Measurements from ENCODE around the gene OR52N5. TPM values are rescaled to one million over a fixed set of nuclear protein-coding genes. Genes with fewer than 3 reads are reported as not detected.

OR52N5 gene
- total RNA-seq, 2 experiments from 2014 or later = not detected

- H3K27me3 Mint-ChIP-seq = no peaks in the 10 kb centered on the region
- H3K36me3 Mint-ChIP-seq = peaks cover 2% of the 10 kb centered on the region
- no peak for DNase-seq
- no peak overlapping the region for H3K27ac Mint-ChIP-seq
- H3K4me3 Mint-ChIP-seq = no peak overlapping the region
- H3K9me3 Mint-ChIP-seq = peaks cover 2% of the 10 kb centered on the region
- POLR2A ChIA-PET = no interaction called here
- no peak for ATAC-seq (ENCODE audit: low read depth)
- no peaks in the 10 kb centered on the region for H3K4me1 Mint-ChIP-seq
Measured at GRCh38 chr11:5749836-5750235, 33.3 kb downstream of the OR52N5 start.

- ATAC-seq (ENCODE audit: low read depth) = no peak
- no peak for DNase-seq
- POLR2A ChIA-PET = interaction anchor here (0.7 kb wide), 1 partner anchor 33 kb away, joined by 6 read pairs; no protein-coding TSS in a partner anchor
Measured at GRCh38 chr11:5746614-5747013, 36.5 kb downstream of the OR52N5 start.

GRCh38 chr11:5738431-5738830 is 44.7 kb downstream of the OR52N5 start:
- H3K4me1 Mint-ChIP-seq = no peaks in the 10 kb centered on the region
- no peaks in the 10 kb centered on the region for H3K27me3 Mint-ChIP-seq
- ATAC-seq (ENCODE audit: low read depth) (no peak), DNase-seq (no peak)
- peaks cover 9% of the 10 kb centered on the region for H3K36me3 Mint-ChIP-seq
- peaks cover 6% of the 10 kb centered on the region for H3K9me3 Mint-ChIP-seq
- H3K4me3 Mint-ChIP-seq = no peak overlapping the region
- H3K27ac Mint-ChIP-seq = no peak overlapping the region
- POLR2A ChIA-PET = no interaction called here

More at GRCh38 chr11:5746614-5747013, 36.5 kb downstream of the OR52N5 start:
- Mint-ChIP-seq H3K4me3 (no peak overlapping the region), H3K27ac (no peak overlapping the region), H3K27me3 (peaks cover 2% of the 10 kb centered on the region), H3K36me3 (peaks cover 2% of the 10 kb centered on the region), H3K9me3 (peaks cover 8% of the 10 kb centered on the region), H3K4me1 (no peaks in the 10 kb centered on the region)

- Mint-ChIP-seq H3K27ac (no peak overlapping the region), H3K9me3 (peaks cover 6% of the 10 kb centered on the region), H3K4me3 (no peak overlapping the region), H3K4me1 (no peaks in the 10 kb centered on the region), H3K27me3 (no peaks in the 10 kb centered on the region), H3K36me3 (peaks cover 9% of the 10 kb centered on the region)
- POLR2A ChIA-PET = no interaction called here
- ATAC-seq (ENCODE audit: low read depth) = no peak
- DNase-seq = no peak
Measured at GRCh38 chr11:5737670-5738392, 45.3 kb downstream of the OR52N5 start.

GRCh38 chr11:5737091-5737490 is 46.1 kb downstream of the OR52N5 start:
- H3K4me3 Mint-ChIP-seq = no peak overlapping the region
- no peaks in the 10 kb centered on the region for H3K4me1 Mint-ChIP-seq

GRCh38 chr11:5736396-5736795 is 46.8 kb downstream of the OR52N5 start, which contains the start of gene OR56B1:
Gene OR56B1 (plus strand): TSS chr11:5736448. CDS start chr11:5736517, 69 bp downstream.
- Mint-ChIP-seq H3K36me3 (peaks cover 11% of the 10 kb centered on the region), H3K27ac (no peak within 1 kb of the TSS), H3K27me3 (no peaks in the 10 kb centered on the region), H3K9me3 (no peaks in the 10 kb centered on the region), H3K4me1 (no peaks in the 10 kb centered on the region), H3K4me3 (no peak within 1 kb of the TSS)
- ATAC-seq (ENCODE audit: low read depth) (no peak), DNase-seq (no peak)
- POLR2A ChIA-PET = no interaction called here

More at GRCh38 chr11:5737091-5737490, 46.1 kb downstream of the OR52N5 start:
- Mint-ChIP-seq H3K27me3 (no peaks in the 10 kb centered on the region), H3K9me3 (peaks cover 2% of the 10 kb centered on the region), H3K27ac (no peak overlapping the region), H3K36me3 (peaks cover 9% of the 10 kb centered on the region)
- DNase-seq = no peak
- no peak for ATAC-seq (ENCODE audit: low read depth)
- POLR2A ChIA-PET = no interaction called here

- Mint-ChIP-seq H3K4me3 (no peak overlapping the region), H3K4me1 (no peaks in the 10 kb centered on the region), H3K36me3 (peaks cover 7% of the 10 kb centered on the region), H3K27ac (no peak overlapping the region), H3K27me3 (no peaks in the 10 kb centered on the region), H3K9me3 (no peaks in the 10 kb centered on the region)
- DNase-seq (no peak), ATAC-seq (ENCODE audit: low read depth) (no peak)
- POLR2A ChIA-PET = no interaction called here
Measured at GRCh38 chr11:5727691-5728090, 55.5 kb downstream of the OR52N5 start.

GRCh38 chr11:5726351-5726750 is 56.8 kb downstream of the OR52N5 start:
- ATAC-seq (ENCODE audit: low read depth) = no peak
- H3K27ac Mint-ChIP-seq = no peak overlapping the region
- POLR2A ChIA-PET = no interaction called here
- H3K4me3 Mint-ChIP-seq = no peak overlapping the region
- peaks cover 5% of the 10 kb centered on the region for H3K36me3 Mint-ChIP-seq
- H3K27me3 Mint-ChIP-seq = no peaks in the 10 kb centered on the region
- no peak for DNase-seq
- no peaks in the 10 kb centered on the region for H3K4me1 Mint-ChIP-seq
- no peaks in the 10 kb centered on the region for H3K9me3 Mint-ChIP-seq

Other genes with a start within 250 kb of the OR52N5 start
- gene OR52H1, start 234.8 kb downstream of the OR52N5 start, total RNA-seq = not detected
- gene OR52B6, start 202.5 kb downstream of the OR52N5 start, total RNA-seq = not detected
- 1 to 10 TPM; 1.5 to 2.7 TPM for gene TRIM6, start 186.7 kb downstream of the OR52N5 start, total RNA-seq
- 10 to 100 TPM; 17.3 to 17.5 TPM for gene TRIM34, start 158.4 kb downstream of the OR52N5 start, total RNA-seq
- gene TRIM5, start 98.3 kb downstream of the OR52N5 start, total RNA-seq = 10 to 100 TPM; 33.1 to 36.4 TPM
- gene TRIM22, start 93.6 kb downstream of the OR52N5 start, total RNA-seq = 100 to 1,000 TPM; 341 to 369 TPM
- gene OR56B1, start 46.9 kb downstream of the OR52N5 start, total RNA-seq = under 1 TPM; 0.86 to 0.99 TPM
- 1 to 10 TPM; 1.7 to 1.8 TPM for gene OR52N4, start 29.1 kb downstream of the OR52N5 start, total RNA-seq
- gene OR52N1, start 7.9 kb upstream of the OR52N5 start, total RNA-seq = not detected
- gene OR52N2, start 25.6 kb upstream of the OR52N5 start, total RNA-seq = not detected
- gene OR52E6, start 58.5 kb upstream of the OR52N5 start, total RNA-seq = not detected
- gene OR52E8, start 74.3 kb upstream of the OR52N5 start, total RNA-seq = not detected
- gene OR52E4, start 97.3 kb upstream of the OR52N5 start, total RNA-seq = not detected
- gene OR52E5, start 109.9 kb upstream of the OR52N5 start, total RNA-seq = not detected
- not detected for gene OR56A3, start 158.9 kb upstream of the OR52N5 start, total RNA-seq
- gene OR56A5, start 185.1 kb upstream of the OR52N5 start, total RNA-seq = not detected
- not detected for gene OR52L1, start 203.6 kb upstream of the OR52N5 start, total RNA-seq
- not detected for gene OR56A4, start 223.6 kb upstream of the OR52N5 start, total RNA-seq
- not detected for gene OR56A1, start 247.4 kb upstream of the OR52N5 start, total RNA-seq

All from activated naive CD8-positive, alpha-beta T cell treated with anti-CD3 and anti-CD28 coated beads, Interleukin-2, amount 10 ng/mL, durations not matched to agents 7 days and 5 days (primary cell).